ENCODE results near the gene ZMAT1.
A peak's percentile ranks its signal among the peaks of the same experiment; 100 is the strongest.
"Not testable (repeated sequence)": the region's sequence is repeated elsewhere in the genome, so short reads cannot be mapped to it uniquely, and the experiment has no call there.

ZMAT1 gene

DNA sequence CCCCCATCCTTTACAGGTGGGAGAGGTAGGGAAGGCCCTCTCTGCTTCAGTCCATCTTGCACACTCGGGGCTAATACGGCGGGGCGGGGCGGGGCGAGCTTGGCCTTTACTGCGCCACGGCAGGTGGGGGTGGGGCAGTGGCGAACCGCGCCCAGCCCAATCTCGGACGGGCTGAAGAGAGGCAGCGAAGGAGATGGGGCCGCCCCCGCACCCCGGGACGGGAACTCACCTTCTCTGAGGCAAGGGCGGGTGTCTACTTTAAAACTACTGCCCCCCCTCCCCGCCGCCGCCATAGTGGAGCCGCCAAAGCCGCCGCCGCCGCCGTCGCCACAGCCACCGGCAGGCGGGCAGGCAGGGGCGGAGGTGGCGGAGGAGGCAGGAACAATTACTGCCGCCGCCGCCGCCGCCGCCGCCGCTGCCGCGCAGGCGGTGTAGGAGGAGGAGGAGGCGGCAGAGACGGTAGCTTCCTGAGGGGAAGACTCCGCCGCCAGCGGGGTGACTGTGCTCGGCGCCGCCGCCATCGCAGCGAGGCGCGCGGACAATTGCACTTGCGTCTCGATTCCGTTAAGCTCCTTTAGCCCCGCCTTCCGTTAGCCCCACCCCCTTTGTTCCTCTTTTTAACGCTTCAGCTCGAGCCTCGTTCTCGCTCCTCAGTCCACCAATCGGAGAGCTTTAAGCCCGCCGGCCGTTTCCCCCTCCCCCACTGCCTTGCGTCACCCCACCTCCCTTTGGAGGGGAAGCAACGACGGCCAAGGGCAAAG is at the start of gene ZMAT1:
Gene ZMAT1, minus strand, starts transcription at position 540 of the 761 bp plus-strand sequence. Its CDS starts 19 bp downstream, at position 521.
- peak; percentile 90 for DNase-seq

DNA sequence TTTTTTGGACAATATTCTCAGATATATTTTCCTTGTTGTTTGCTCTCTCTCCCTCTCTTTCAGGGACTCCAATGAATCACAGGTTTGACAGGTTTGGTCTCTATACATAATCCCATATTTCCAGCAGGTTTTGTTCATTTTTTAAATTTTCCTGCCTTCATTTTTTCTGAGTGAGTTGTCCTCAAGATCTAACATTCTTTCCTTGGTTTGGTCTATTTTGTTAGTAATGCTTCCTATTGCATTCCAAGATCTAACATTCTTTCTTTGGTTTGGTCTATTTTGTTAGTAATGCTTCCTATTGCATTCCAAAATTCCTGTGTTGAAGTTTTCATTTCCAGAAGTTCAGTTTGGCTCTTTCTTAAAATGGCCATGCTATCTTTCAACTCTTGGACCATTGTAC is 45.3 kb upstream of the ZMAT1 start:
- DNase-seq = no peak

DNA sequence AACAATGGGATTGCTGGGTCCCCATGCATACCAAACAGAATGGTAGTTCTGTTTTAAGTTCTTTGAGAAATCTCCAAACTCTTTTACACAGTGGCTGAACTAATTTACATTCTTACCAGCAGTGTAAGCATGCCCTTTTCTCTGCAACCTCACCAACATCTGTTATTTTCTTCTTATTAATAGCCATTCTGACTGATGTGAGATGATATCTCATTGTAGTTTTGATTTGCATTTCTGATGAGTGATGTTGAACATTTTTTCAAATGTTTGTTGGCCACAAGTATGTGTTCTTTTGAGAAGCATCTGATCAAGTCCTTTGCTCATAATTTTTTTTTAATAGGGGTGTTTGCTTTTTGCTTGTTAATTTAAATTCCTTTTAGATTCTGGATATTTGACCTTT is 41.2 kb upstream of the ZMAT1 start:
- no peak for DNase-seq

DNA sequence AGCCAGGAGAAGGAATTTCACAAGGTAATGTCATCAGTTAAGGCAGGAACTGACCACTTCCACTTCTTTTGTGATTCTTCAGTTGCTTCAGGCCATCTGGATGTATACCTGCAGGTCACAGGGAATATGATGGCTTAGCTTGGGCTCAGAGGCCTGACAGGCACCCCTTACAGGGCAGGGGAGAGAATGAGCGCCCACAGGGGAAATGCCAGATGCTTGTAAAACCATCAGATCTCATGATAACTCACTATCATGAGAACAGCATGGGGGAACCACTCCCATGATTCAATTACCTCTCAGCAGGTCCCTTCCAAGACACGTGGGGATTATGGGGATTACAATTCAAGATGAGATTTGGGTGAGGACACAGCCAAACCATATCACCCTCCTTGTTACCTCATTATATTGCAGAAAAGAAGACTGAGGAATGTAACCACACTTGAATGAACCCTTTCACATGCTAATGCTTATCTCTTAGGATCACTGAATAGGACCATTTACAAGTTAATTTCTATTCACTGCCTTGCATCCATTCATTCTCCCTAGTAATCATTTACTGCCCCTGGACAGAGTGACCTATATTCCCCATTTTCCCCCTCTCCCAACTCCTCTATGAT is 33.2 kb upstream of the ZMAT1 start:
- not testable (repeated sequence) for DNase-seq

DNA sequence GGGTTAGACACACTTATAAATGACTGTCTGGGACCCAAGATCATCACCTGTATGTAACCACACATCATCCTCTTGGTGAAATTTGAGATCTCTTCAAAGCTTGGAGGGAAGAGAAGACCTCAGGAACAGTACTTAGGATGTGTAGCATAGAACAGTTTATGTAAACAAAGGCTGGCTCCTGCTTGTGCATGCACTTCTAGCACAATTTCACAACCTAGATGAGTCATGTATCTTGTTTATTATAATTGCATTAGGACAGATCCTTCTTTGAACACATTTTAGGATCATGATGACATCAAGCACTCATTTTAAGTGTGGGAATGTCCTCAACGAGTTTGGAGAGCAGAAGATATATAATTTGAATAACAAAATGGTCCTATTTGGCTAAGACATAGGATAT is 26.3 kb upstream of the ZMAT1 start:
- no peak for DNase-seq

DNA sequence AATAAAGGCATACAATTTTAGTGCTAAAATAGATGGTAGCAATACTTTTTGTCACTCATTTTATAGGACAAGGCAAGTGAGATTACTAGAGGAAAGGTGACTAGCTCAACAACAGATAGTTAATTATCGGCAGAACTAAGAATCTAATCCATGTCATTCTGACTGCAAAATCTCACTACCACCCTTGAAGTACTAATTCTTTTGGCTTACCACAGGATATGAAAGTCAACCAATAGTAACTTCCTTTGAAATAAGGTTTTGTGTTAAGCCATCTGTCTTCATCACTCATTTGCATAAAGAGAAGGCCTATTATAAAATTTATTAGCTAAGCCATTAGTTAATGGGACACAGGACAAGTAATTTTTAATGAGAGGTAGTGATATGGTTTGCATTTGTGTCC is 25.3 kb upstream of the ZMAT1 start:
- DNase-seq = no peak

DNA sequence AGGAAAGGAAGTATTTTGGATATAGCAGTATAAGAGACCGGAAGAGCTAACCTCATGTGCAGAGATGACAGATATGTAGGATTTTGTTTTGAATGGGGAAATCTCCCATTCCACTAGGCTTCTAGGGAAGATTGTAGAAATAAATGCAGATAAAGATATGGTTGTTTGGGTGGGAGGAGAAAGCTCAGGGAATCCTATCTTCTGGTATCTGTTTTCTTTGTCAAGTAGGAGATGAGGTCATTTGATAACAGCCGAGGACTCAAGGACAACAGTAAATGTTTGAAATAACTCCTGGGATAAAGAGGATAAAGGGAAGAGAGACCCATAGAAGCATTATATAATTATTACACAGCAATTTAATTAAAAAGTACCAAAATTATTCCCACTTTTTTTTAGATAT is 24.7 kb upstream of the ZMAT1 start:
- DNase-seq = no peak

DNA sequence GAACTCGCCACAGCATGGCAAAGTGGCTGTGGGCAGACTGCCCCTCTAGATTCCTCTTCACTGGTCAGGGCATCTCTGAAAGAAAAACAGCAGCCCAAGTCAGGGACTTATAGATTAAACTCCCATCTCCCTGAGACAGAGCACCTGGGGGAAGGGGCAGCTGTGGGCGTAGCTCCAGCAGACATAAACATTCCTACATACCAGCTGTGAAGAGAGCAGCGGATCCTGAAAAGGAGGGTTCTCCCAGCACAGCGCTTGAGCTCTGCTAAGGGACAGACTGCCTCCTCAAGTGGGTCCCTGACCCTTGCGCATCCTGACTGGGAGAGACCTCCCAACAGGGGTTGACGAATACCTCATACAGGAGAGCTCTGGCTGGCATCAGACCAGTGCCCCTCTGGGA is 18.8 kb upstream of the ZMAT1 start:
- DNase-seq = no peak

DNA sequence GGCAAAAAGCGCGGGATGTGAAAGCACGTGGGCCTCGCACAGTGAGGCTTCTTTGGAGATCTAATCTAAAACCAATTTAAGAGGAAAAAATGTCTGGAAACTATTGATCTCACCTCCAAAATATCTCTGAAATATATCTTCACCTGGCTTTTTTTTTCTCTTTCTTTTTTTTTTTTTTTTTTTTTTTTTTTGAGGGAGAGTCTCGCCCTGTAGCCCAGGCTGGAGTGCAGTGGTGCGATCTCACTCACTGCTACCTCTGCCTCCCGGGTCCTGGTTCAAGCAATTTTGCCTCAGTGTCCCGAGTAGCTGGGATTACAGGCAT is 383 bp upstream of the ZMAT1 start:
- no peak for DNase-seq

DNA sequence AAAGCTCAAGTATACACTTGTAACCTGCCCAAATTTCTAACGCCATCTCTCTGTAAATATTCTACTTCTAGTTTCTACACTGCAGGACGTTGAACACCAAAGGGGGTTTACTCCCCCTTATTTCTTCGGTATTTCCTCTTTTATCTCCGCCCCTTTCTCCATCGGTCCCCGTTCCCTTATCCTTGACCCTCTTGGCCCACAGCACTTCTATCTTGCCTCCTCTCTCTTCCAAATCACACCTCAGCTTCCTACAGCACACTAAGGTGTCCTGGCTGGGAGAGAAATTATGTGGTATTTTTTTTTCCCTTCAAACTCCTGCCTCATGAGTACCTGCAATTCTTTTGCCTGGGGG is 715 bp downstream of the ZMAT1 start:
- DNase-seq = peak; percentile 49

DNA sequence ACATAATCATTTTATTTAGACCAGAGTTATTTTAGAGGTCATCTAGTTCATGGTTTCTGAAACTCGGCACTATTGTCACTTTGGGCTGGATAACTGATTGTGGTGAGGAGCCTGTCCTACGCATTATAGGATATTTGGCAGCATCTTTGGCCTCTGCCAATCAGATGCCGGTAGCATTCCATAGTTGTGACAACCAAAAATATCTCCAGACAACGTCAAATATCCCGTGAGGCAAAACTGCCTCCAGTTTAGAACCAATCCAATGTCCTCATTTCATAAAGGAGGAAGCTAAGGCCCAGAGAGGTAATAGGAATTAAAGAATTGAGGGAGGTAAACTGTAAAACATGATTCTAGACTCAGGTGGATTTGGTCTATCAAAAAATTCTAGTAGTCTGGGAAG is 6.1 kb downstream of the ZMAT1 start:
- DNase-seq = no peak

DNA sequence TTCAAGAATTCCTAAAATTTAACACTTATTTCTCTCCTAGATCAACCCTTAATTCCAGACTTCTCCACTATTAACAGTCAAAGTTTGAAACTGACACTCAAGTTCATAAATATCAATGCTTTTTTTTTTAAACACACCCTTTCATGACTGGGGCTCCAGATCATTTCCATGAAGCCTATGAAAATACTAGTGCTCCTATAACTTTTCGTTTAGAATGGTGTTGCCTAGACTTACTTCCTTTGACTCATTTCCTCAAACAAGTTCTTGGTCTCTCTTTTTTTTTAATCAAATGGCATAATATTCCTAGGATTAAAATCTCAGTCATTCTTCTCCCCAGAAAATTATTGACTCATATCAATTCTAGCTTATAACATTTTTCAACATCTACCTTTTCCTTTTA is 13.1 kb downstream of the ZMAT1 start:
- no peak for DNase-seq

DNA sequence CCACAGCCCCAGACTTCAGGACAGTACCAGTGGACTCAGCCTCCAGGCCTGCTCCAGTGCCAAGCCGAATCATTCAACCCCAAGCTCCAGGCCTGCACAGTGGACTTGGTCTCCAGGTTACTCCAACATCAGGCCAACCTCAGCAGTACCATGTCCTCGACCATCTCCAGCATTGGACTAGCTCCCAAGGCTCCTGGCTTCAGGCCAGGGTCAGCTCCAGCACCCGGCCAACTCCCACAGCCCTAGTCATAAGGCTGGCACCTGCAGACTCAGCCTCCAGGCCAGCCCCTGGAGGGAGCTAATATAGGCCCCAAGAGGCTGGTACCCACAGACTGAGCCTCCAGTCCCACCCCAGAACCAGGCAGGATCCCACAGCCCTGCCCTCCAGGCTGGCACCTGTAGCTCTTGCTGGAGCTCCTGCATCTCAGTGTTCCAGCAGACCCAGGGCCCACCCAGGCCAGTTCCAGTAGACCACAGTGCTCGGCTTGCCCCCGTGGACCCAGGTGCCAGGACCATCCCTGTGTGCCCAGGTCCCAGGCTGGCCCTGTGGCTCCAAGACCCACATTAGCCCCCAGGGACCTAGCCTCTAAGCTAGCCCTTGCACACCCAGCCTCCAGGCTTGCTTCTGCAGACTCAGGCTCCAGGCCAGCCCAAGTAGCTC is 25.6 kb downstream of the ZMAT1 start:
- DNase-seq = no peak

DNA sequence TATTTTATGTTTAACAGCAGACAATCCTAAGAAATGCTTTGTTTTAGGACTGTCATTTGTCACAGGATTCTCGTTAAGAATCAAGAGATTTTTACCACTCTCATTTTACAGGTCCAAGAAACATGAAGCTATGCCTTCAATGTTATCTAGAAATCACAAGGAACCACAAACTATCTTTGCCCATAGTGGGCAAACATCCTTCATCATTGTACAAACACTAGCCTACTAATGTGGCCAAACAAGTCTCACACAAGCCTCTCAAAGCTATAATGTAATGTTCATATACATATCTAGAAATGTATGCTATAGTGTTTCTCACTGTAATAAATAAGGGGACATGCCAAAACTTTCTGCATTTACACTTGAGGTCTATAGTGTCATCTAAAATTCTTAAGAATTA is 26.8 kb downstream of the ZMAT1 start:
- DNase-seq = no peak
